ENCODE results near the gene DACH1.

The DACH1 gene

GRCh38 chr13:71771144-71771543 lies 95.9 kb downstream of the DACH1 start:
- DNase-seq = no peak

- no peak for DNase-seq
Observed at GRCh38 chr13:71770710-71771109, 96.3 kb downstream of the DACH1 start.

- no peak for DNase-seq
Observed at GRCh38 chr13:71768881-71769280, 98.1 kb downstream of the DACH1 start.

- no peak for DNase-seq
Observed at GRCh38 chr13:71759651-71760511, 107.1 kb downstream of the DACH1 start.

GRCh38 chr13:71758828-71759227 lies 108.2 kb downstream of the DACH1 start:
- no peak for DNase-seq

- no peak for DNase-seq
Observed at GRCh38 chr13:71754407-71754974, 112.5 kb downstream of the DACH1 start.

- DNase-seq = peak in 1 of 2 experiments; percentile 40
Observed at GRCh38 chr13:71752775-71753513, 114.1 kb downstream of the DACH1 start.

GRCh38 chr13:71751073-71751472 lies 115.9 kb downstream of the DACH1 start:
- DNase-seq = no peak

GRCh38 chr13:71730267-71730666 lies 136.7 kb downstream of the DACH1 start:
- DNase-seq = no peak

GRCh38 chr13:71729441-71729840 lies 137.6 kb downstream of the DACH1 start:
- DNase-seq = no peak

GRCh38 chr13:71727662-71728061 lies 139.3 kb downstream of the DACH1 start:
- no peak for DNase-seq

GRCh38 chr13:71727042-71727441 lies 140.0 kb downstream of the DACH1 start:
- no peak for DNase-seq

- DNase-seq = no peak
Observed at GRCh38 chr13:71722206-71722605, 144.8 kb downstream of the DACH1 start.

- DNase-seq = no peak
Observed at GRCh38 chr13:71721104-71721503, 145.9 kb downstream of the DACH1 start.

GRCh38 chr13:71718931-71719330 lies 148.1 kb downstream of the DACH1 start:
- no peak for DNase-seq

GRCh38 chr13:71714802-71715375 lies 152.1 kb downstream of the DACH1 start:
- DNase-seq = no peak

- no peak for DNase-seq
Observed at GRCh38 chr13:71712988-71713653, 153.9 kb downstream of the DACH1 start.

- DNase-seq = no peak
Observed at GRCh38 chr13:71704656-71705055, 162.3 kb downstream of the DACH1 start.

GRCh38 chr13:71703138-71703537 lies 163.9 kb downstream of the DACH1 start:
- DNase-seq = no peak

- DNase-seq = no peak
Observed at GRCh38 chr13:71702253-71702652, 164.8 kb downstream of the DACH1 start.

GRCh38 chr13:71701741-71702140 lies 165.3 kb downstream of the DACH1 start:
- no peak for DNase-seq

GRCh38 chr13:71699342-71699741 lies 167.7 kb downstream of the DACH1 start:
- no peak for DNase-seq

GRCh38 chr13:71695662-71696061 lies 171.3 kb downstream of the DACH1 start:
- DNase-seq = no peak
